ENCODE data around the gene NBAS.

- TF ChIP-seq EZH2 (IDR thresholded peaks at IDR 0.05) (no peak), POLR2AphosphoS5 (IDR thresholded peaks at IDR 0.05; ENCODE audit: borderline replicate concordance, low read depth, low read length) (no peak)
Measured at GRCh38 chr2:15225131-15225530, 336.0 kb downstream of the NBAS start.

Data from SK-N-MC (cell line).